K562 (cell line): ENCODE results near the gene IFI27L1.

ENCODE experiments used
- CHD1 ChIP-seq: fragments of 200-600 bp; sonication (generic); IDR thresholded peaks from one replicate; pipeline ENCODE4 v1.6.1; 2012; ENCODE audit warnings: mild to moderate bottlenecking, moderate library complexity, low read length, inconsistent platforms
- FOXA3 ChIP-seq, 2 experiments: fragments of 450-650 bp in 1 of 2; sonication (generic) in 1 of 2; formaldehyde crosslinking; IDR thresholded peaks in 1 of 2; conservative IDR thresholded peaks in 1 of 2; 2 replicates each; pipeline versions ENCODE4 v1.4.0 to v1.8.0; 2020 to 2022; ENCODE audit warnings: mild to moderate bottlenecking in 2 of 2, missing genetic modification reagents in 1 of 2
- GATA2 ChIP-seq: sonication (generic); formaldehyde crosslinking; IDR thresholded peaks from 2 replicates; pipeline ENCODE4 v1.4.0; 2020; ENCODE audit warnings: mild to moderate bottlenecking, missing genetic modification reagents
- SNRNP70 ChIP-seq: fragments of 200-400 bp; formaldehyde crosslinking; optimal IDR thresholded peaks from 2 replicates; pipeline ENCODE3; 2017; ENCODE audit warnings: low read depth, low read length
- ZBTB8A ChIP-seq: fragments of 450-650 bp; IDR thresholded peaks from 2 replicates; pipeline ENCODE4 v1.6.1; 2018; ENCODE audit warnings: mild to moderate bottlenecking, moderate library complexity; ENCODE audit not compliant: partially characterized antibody
- ZKSCAN8 ChIP-seq: fragments of 200-800 bp; sonication (Bioruptor generic); IDR thresholded peaks from 2 replicates; pipeline ENCODE4 v1.6.1; 2016; ENCODE audit warnings: missing genetic modification characterization, missing compliant biosample characterization
- ZNF384 ChIP-seq: IDR thresholded peaks from 2 replicates; pipeline ENCODE4 v1.6.1; 2012; ENCODE audit warnings: low read depth, low read length, improper control_type of control experiment
- TF ChIP-seq, protein P1 (sequence below): fragments of 450-650 bp; IDR thresholded peaks from 2 replicates; pipeline ENCODE4 v1.6.1; 2017; ENCODE audit warnings: mild to moderate bottlenecking, moderate library complexity
- TF ChIP-seq, protein P2 (sequence below): sonication (generic); formaldehyde crosslinking; IDR thresholded peaks from 2 replicates; pipeline ENCODE4 v1.9.0; 2022; ENCODE audit warnings: mild to moderate bottlenecking, missing genetic modification reagents
- TF ChIP-seq, protein P3 (sequence below), 3 experiments: IDR thresholded peaks in 2 of 3; conservative IDR thresholded peaks in 1 of 3; 2 replicates each; pipeline ENCODE4 v1.5.1; 2011 to 2012; ENCODE audit warnings: low read length in 3 of 3, mild to moderate bottlenecking in 3 of 3, control low read depth in 2 of 3, improper control_type of control experiment in 1 of 3, inconsistent platforms in 1 of 3, low read depth in 1 of 3, mixed read lengths in 1 of 3, moderate library complexity in 1 of 3; ENCODE audit not compliant: insufficient read depth in 2 of 3

DNA sequence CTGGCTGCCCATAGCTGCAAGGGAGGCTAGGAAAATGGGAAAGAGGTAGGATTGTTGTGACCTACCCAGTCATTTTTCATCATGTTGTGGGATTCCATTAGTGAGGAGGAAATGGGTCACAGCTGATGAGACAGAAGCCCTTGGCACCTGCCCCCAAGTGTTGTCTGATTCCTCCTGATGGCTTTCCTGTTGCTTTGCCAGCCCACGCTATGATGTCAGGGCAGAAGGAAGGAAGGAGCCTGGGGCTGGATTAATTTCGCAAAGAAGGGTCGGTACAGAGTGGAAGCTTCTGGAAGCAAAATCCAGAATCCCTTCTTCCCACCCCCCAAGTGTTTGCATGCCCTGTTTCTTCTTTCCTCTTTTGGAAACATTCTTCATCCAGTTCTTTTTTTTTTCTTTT is 46.2 kb upstream of the IFI27L1 start:
- TF ChIP-seq, protein P1, sequence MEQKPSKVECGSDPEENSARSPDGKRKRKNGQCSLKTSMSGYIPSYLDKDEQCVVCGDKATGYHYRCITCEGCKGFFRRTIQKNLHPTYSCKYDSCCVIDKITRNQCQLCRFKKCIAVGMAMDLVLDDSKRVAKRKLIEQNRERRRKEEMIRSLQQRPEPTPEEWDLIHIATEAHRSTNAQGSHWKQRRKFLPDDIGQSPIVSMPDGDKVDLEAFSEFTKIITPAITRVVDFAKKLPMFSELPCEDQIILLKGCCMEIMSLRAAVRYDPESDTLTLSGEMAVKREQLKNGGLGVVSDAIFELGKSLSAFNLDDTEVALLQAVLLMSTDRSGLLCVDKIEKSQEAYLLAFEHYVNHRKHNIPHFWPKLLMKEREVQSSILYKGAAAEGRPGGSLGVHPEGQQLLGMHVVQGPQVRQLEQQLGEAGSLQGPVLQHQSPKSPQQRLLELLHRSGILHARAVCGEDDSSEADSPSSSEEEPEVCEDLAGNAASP: no peak
- TF ChIP-seq, protein P2, sequence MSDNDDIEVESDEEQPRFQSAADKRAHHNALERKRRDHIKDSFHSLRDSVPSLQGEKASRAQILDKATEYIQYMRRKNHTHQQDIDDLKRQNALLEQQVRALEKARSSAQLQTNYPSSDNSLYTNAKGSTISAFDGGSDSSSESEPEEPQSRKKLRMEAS: no peak
- TF ChIP-seq ZNF384 (no peak), CHD1 (no peak), SNRNP70 (no peak), FOXA3 (CRISPR knock-in tag; conservative IDR thresholded peaks at IDR 0.05 in 1 of 2, IDR thresholded peaks at IDR 0.05 in 1 of 2) (no peak), ZKSCAN8 (CRISPR knock-in tag) (no peak), ZBTB8A (no peak), GATA2 (CRISPR knock-in tag) (no peak)
- TF ChIP-seq, protein P3, sequence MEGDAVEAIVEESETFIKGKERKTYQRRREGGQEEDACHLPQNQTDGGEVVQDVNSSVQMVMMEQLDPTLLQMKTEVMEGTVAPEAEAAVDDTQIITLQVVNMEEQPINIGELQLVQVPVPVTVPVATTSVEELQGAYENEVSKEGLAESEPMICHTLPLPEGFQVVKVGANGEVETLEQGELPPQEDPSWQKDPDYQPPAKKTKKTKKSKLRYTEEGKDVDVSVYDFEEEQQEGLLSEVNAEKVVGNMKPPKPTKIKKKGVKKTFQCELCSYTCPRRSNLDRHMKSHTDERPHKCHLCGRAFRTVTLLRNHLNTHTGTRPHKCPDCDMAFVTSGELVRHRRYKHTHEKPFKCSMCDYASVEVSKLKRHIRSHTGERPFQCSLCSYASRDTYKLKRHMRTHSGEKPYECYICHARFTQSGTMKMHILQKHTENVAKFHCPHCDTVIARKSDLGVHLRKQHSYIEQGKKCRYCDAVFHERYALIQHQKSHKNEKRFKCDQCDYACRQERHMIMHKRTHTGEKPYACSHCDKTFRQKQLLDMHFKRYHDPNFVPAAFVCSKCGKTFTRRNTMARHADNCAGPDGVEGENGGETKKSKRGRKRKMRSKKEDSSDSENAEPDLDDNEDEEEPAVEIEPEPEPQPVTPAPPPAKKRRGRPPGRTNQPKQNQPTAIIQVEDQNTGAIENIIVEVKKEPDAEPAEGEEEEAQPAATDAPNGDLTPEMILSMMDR (IDR thresholded peaks at IDR 0.05 in 2 of 3, conservative IDR thresholded peaks at IDR 0.05 in 1 of 3; ENCODE audit: insufficient read depth in 2 of 3, low read depth in 1 of 3, low read length in 3 of 3): no peak
